Femur (tissue), 1 donor: ENCODE measurements around the gene NDUFA8.
A peak's percentile ranks its signal among the peaks of the same experiment; 100 is the strongest.

Source experiments
- DNase-seq: peaks from one replicate; pipeline ENCODE4 v3.0.0-alpha.2; 2017

NDUFA8 gene

GRCh38 chr9:122133984-122134535 is 25.5 kb downstream of the NDUFA8 start:
- no peak for DNase-seq

GRCh38 chr9:122133263-122133983 is 26.2 kb downstream of the NDUFA8 start:
- peak; percentile 50 for DNase-seq

GRCh38 chr9:122132539-122132938 is 27.0 kb downstream of the NDUFA8 start:
- DNase-seq: no peak

- peak; percentile 51 for DNase-seq
Observed at GRCh38 chr9:122131401-122132001, 28.1 kb downstream of the NDUFA8 start.

GRCh38 chr9:122130837-122131236 is 28.7 kb downstream of the NDUFA8 start:
- DNase-seq: no peak

DNA sequence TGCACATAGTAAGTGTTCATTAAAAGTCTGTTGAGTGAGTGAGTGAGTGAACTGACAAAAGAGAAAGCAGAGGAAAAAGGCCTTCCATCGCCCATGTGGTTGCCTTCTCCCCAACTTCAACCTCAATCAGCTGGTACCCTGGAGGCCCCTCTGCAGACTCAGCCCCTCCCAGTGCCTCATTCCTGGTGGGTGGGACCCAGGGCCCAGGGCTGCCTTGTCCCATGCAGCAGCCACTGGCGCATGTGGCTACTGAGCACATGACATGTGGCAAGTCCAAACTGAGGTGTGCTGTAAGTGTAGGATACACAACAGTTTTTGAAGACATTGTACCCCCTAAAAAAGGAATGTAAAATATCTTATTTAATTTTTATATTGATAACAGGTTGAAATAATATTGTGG is 29.6 kb downstream of the NDUFA8 start:
- no peak for DNase-seq

- no peak for DNase-seq
Observed at GRCh38 chr9:122128969-122129343, 30.6 kb downstream of the NDUFA8 start.

DNA sequence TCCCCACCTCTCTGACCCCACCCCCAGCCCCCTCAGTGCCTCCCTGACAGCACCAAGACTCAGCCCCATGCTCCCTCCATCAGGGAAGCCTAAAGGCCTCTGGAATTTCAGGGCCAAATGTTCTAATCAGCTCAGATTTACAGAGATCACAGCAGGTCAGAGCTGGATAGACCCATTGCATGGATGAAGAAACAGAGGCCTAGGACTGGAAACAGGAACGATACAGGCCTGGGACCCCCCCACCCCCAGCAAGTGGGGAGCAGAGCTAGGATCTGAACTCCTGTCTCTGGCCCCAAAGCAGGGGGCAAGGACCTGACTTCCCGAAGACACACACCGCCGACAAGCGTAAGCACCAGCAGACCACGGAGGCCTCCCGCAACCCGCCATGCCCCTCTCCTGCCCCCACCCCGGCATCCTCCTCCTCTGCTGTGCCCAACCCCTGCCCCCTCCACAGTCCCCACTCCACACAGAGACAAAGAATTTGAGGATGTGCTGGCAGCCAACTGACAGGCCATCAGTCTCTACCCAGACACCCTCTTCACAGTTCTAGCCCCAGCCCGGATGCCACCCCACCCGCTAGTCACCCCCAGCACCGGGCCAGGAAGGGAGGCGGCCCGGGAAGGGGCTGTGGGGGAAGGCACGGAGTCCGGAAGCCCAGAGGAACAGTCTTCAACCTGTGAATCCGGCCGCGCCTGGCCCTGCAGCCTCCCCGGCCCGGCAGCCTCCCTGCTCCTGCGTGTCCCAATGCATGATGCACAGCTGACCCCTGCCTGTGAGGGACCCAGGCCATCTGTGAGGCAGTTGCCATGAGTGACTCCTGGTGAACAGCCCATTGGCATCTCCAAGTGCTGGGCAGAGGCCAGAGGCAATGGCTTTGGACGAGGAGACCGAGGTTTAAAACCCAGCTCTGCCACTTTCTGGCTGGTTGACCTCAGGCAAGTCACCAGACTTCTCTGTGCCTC is 31.3 kb downstream of the NDUFA8 start:
- no peak for DNase-seq

- no peak for DNase-seq
Observed at GRCh38 chr9:122127396-122127798, 32.2 kb downstream of the NDUFA8 start.

DNA sequence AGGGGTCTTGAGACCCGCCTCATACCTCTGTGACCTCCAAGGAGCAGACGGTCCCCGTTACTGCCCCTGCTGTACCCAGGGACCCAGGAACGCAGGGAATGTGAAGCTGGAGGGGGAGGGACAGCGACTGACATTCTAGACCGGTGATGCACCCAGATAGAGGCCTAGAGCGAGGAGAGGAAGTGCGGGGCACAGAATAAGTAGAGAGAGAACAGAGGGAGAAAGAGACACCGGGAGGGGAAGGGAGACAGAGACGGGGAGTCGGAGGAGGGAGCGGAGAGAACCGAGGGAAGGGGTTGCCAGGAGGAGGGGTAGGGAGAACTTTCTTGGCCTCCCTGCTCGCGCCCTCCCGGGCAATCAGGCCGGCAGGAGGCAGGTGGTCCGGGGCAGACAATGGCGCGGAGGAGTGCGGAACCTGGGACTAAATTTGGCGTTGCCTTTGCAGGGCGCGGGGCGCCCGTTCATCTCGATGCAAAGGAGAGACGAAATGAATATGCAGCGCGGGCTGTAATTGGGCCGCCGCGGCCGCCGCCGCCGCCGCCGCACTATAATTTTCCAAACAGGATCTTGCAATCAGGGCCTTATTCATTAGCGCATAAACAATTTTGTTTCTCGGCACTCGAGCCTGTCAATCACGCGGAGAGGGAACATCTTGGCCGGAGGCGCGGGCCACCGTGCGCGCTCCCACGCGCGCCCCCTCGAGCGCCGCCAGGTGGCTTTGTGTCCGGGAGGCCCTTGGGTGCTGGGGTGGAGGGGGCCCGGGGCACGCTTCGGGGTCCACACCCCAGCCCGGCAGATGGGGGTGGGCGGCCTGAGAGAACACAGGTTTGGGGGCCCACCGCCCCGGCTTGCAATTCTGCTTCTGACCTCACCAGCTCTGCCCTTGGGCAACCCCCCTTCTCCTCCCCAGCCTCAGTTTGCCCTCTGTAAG is 33.0 kb downstream of the NDUFA8 start:
- DNase-seq: no peak

DNA sequence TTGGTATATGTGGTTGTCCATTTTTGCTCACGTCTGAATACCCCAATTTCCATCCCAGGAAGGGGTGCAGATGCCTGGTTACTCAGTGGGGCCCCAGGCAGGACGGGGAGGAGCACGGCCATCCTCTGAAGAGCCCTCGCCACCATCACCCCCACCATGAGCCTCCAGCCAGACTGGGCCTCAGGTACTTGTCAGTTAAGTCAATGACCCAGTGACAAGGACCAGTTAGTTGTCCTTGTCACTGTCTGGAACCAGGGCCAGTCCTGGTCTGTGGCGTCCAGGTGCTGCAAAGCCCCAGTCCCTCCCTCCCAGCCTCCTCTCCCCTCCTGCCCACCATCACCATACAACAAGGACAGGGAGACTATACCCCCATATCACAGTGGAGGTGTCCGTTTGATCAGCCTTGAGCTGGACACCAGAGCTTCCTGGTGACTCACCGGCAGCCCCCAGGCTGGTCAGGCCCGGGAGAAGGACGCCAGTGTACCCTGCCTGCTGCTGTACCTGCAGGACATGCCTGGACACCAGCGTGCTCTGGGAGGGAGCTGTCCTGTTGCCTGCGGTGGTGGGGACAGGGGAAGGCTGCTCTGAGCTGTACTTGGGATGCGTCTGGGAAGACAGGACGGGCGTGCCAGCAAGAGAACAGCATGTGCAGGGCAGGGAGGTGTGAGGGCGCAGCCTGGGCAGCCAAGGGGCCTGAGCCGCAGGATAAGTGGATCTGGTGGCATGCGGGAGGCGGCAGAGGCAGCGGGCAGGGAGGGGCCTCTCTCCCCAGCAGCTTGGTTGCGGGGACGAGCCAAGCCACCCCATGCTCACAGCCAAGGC is 33.9 kb downstream of the NDUFA8 start:
- no peak for DNase-seq

- DNase-seq: peak; percentile 88
Observed at GRCh38 chr9:122125158-122125508, 34.4 kb downstream of the NDUFA8 start.

- DNase-seq: no peak
Observed at GRCh38 chr9:122124528-122124927, 35.1 kb downstream of the NDUFA8 start.

DNA sequence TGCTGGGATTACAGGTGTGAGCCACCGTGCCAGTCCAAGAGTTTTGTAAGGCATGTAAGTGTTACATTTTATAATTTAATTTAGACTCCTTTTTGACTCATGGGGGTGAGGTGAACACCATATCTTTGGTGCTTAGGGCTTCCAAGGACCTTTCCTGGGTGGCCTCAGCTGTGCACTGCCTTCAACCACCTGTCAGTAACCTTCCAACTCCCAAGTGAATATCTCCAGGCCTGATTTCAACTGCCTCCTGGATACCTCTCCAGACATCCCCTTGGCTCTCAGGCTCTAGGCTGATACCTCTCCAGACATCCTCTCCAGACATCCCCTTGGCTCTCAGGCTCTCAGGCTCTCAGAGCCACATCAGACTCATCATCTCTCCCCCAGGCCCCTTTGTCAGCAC is 35.5 kb downstream of the NDUFA8 start:
- no peak for DNase-seq

DNA sequence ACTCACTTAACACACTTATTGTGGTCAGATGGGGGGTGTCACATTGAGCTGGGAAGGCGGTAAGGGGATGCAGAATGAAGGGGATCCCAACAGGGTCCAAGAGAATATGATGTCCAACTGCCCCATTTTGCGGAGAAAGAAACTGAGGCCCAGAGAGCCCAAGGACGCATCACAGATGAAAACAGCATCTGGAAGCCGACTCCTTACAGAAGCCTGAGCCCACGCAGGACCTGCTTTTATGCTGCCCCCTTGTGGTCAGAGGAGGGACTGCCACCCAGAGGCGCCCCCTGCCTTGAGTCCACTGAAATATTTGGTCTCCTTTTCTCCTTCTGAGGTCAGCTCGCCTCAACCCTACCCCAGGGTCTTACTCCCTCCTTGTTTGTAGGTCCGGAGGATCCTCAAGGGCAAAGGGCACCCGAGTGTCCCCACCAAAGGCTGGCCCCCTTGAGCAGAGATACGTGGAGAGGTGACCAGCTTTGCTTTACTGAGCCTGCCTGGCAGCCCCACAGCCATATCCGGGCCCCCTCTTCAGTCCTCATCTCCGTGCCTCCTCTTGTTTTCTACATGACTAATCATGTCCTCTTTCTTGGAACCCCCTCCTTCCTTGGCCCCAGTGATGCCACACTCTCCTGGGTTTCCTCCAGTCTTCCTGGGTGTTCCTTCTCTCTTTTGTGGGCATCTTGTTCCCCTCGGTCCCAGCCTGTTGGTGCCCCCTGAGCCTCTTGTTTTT is 36.5 kb downstream of the NDUFA8 start:
- DNase-seq: peak; percentile 80

GRCh38 chr9:122122468-122122867 is 37.1 kb downstream of the NDUFA8 start:
- DNase-seq: no peak

- no peak for DNase-seq
Observed at GRCh38 chr9:122121931-122122330, 37.6 kb downstream of the NDUFA8 start.

DNA sequence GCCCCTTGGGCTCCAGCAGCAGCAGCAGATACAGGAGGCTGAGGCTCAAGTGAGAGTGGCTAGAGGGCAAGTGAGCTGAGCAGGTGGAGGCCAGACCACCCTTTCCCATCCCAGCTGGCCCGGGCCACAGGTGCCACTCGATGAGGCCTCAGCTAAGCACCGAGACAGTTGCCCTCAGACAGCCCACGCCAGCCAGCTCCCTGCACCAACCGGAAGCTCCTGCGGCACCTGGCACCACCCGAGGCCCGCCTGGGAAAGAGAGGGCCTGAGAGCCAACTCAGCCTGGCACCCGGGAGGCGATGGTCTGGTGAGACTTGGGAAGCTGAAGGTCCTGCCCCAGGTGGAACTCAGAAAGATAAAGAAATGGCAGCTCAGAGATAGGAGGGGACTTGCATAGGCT is 38.2 kb downstream of the NDUFA8 start:
- DNase-seq: no peak

DNA sequence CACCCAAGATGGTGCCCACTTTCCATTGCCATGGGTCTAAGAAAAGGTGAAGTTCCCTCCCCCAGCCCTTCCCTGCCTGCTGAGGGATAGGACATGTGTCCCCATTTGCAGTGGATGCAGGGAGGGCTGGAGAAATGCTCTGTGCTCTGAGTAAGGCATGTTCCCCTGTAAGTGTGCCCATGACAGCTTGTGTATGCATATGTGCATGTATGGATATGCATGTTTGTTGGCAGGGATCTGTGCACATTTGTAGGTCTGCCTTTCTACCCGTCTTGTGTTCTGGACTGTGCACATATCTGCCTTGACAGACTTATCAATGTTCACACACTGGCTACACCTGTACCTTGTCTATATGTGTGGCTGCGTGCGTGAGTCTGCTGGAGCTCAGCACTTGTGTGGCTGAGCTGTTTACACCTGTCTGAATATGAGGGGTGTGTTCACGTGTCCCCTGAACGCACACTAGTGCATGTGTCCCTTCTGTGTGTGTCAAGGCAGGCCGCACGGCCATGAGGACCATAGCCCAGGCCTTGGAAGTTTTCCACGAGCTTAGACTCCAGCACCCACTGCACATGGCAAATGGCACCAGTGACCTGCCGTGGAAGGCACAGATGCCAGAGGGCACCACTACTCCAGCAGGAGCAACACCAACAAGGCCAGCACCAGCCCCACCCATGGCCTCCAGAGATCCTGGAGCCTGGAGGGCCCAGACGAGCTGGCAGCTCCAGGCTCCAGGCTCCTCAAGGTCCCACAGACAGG is 39.1 kb downstream of the NDUFA8 start:
- no peak for DNase-seq

DNA sequence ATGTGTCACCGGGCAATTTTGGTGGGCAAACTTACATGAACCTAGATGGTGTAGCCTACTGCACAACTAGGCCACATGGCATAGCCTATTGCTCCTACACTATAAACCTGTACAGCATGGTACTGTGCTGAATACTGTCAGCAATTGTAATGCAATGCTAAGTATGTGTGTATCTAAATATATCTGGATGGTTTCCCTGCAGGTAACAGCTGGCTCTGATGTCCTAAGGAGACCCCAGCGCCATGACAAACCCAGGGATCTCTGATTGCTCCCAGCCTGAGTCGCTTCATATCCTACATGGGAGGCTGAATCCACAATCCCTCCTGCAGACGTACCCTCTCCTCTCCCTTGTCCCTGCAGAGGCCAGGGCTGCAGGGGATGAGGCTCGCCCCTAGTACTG is 39.9 kb downstream of the NDUFA8 start:
- DNase-seq: no peak
